MCF 10A (cell line): Measurements from ENCODE around the gene SLC6A9. TPM values are rescaled to one million over a fixed set of nuclear protein-coding genes. Genes with fewer than 3 reads are reported as not detected.

Source experiments
- BruUV-seq: library from RNA; stranded (reverse); fragments of 400-500 nt; replicated peaks from 2 replicates; lab custom pipeline; 2021; lab: Mats Ljungman, UMichigan
- CTCF ChIA-PET: fragments of 300-600 bp; sonication (Branson Sonifier 250); formaldehyde crosslinking; extraction: SDS; loops from one replicate; lab custom pipeline; 2021; ENCODE audit warnings: antibody characterized with exemption, inconsistent platforms; lab: Yijun Ruan, JAX
- POLR2A ChIA-PET: fragments of 300-600, 350-650 bp; sonication (Branson Sonifier 250); formaldehyde crosslinking; extraction: SDS; loops from one replicate; lab custom pipeline; 2020; ENCODE audit warnings: antibody characterized with exemption, inconsistent platforms; lab: Yijun Ruan, JAX
- DNase-seq: peaks from one replicate; pipeline ENCODE4 v3.0.0-alpha.2; 2018; ENCODE audit not compliant: unreplicated experiment
- H3K27ac Mint-ChIP-seq: one replicate; pipeline ENCODE4 v1.8.0; 2022; ENCODE audit warnings: mild to moderate bottlenecking, low read depth, mixed read lengths; ENCODE audit not compliant: unreplicated experiment
- H3K27me3 Mint-ChIP-seq: one replicate; pipeline ENCODE4 v1.8.0; 2022; ENCODE audit warnings: mixed read lengths; ENCODE audit not compliant: insufficient read depth, unreplicated experiment
- H3K36me3 Mint-ChIP-seq: one replicate; pipeline ENCODE4 v1.8.0; 2022; ENCODE audit warnings: mild to moderate bottlenecking, moderate library complexity, mixed read lengths; ENCODE audit not compliant: insufficient read depth, unreplicated experiment
- H3K4me1 Mint-ChIP-seq: one replicate; pipeline ENCODE4 v1.8.0; 2022; ENCODE audit warnings: mixed read lengths; ENCODE audit not compliant: insufficient read depth, unreplicated experiment
- H3K4me3 Mint-ChIP-seq: one replicate; pipeline ENCODE4 v1.8.0; 2022; ENCODE audit warnings: mild to moderate bottlenecking, moderate library complexity, mixed read lengths; ENCODE audit not compliant: unreplicated experiment
- H3K9me3 Mint-ChIP-seq: one replicate; pipeline ENCODE4 v1.8.0; 2022; ENCODE audit warnings: mixed read lengths; ENCODE audit not compliant: unreplicated experiment
- CTCF ChIP-seq: fragments of 200-600 bp; IDR thresholded peaks from one replicate; pipeline ENCODE4 v1.8.0; 2022; ENCODE audit warnings: antibody characterized with exemption, mild to moderate bottlenecking; ENCODE audit not compliant: unreplicated experiment
- intact Hi-C: fragments of 100-400 bp; cut with micrococcal nuclease; formaldehyde crosslinking; loops from 2 replicates; pipeline ENCODE4 v1.14.1; 2022
- total RNA-seq: library from RNA; stranded (reverse); gene quantifications from 2 replicates; pipeline ENCODE4 v1.2.3, GENCODE V29; 2022

The SLC6A9 gene
- total RNA-seq, 1 experiment from 2014 or later = 64.9 TPM

- intact Hi-C loops = no loop called here
- ChIA-PET POLR2A (no interaction called here), CTCF (interaction anchor here (0.8 to 3.8 kb wide), 6 partner anchors 11 to 91 kb away, joined by 3 to 23 read pairs (median 6); no protein-coding TSS in a partner anchor)
- no peaks in the 10 kb centered on the region for H3K9me3 Mint-ChIP-seq
- H3K4me3 Mint-ChIP-seq = no peak overlapping the region
- BruUV-seq = no TSS peak
- no peak overlapping the region for H3K27ac Mint-ChIP-seq
- H3K27me3 Mint-ChIP-seq = no peaks in the 10 kb centered on the region
- peaks cover 38% of the 10 kb centered on the region for H3K36me3 Mint-ChIP-seq
- DNase-seq = no peak
- H3K4me1 Mint-ChIP-seq = peaks cover 7% of the 10 kb centered on the region
- TF ChIP-seq CTCF = no peak
Observed at GRCh38 chr1:44021581-44022321, 9.5 kb downstream of the SLC6A9 start.

DNA sequence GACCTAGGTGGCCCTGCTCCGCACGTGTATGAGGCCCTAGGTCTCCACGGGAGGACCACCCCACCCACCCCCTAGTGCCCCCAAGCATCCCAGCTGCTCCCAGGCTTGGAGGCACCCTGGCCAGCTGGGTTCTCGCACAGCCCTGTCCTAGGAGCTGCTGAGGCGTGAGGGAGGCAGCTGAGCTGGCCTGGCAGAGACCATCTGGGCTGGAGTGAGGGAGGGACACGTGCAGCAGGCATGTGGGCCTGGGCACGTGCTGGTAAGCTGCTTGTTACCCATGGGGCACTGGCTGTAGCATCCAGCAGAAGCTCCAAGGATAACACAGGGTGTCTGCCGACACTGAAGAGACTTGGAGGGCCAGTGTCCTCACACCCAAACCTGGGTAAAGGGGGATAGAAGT lies 10.1 kb downstream of the SLC6A9 start:
- CTCF ChIA-PET = interaction anchor here (0.8 to 3.8 kb wide), 5 partner anchors 10 to 91 kb away, joined by 3 to 23 read pairs (median 6); no protein-coding TSS in a partner anchor
- H3K4me3 Mint-ChIP-seq = no peak overlapping the region
- BruUV-seq = no TSS peak

DNA sequence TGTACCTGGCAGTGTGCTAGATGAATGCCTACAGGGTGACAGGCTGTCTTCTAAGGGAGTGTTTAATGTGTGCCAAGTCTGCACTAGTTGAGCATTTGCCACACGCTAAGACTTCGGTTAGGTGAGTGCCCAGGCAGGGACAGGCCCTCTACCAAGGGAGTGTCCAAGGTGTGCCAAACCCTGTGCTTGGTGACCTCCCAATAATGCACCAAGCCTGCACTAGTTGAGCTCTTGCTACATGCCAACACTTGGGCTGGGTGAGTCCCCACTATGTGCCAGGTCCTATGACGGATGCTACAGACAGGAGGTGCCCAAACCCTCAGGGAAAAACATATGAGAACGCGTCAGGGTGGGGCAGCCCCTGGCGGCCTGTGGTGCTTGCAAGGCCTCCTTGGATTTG lies 10.8 kb downstream of the SLC6A9 start:
- Mint-ChIP-seq H3K9me3 (no peaks in the 10 kb centered on the region), H3K4me3 (no peak overlapping the region), H3K27ac (no peak overlapping the region), H3K4me1 (peaks cover 7% of the 10 kb centered on the region), H3K36me3 (peaks cover 36% of the 10 kb centered on the region), H3K27me3 (no peaks in the 10 kb centered on the region)
- TF ChIP-seq CTCF = no peak
- BruUV-seq = no TSS peak
- ChIA-PET POLR2A (no interaction called here), CTCF (interaction anchor here (0.8 to 3.8 kb wide), 5 partner anchors 9 to 28 kb away, joined by 3 to 23 read pairs (median 6); no protein-coding TSS in a partner anchor)
- intact Hi-C loops = no loop called here
- DNase-seq = no peak

More for the DNA sequence above, 10.1 kb downstream of the SLC6A9 start:
- no peak overlapping the region for H3K27ac Mint-ChIP-seq
- peaks cover 7% of the 10 kb centered on the region for H3K4me1 Mint-ChIP-seq
- intact Hi-C loops = no loop called here
- no peaks in the 10 kb centered on the region for H3K9me3 Mint-ChIP-seq
- DNase-seq = no peak
- no peaks in the 10 kb centered on the region for H3K27me3 Mint-ChIP-seq
- no peak for TF ChIP-seq CTCF
- H3K36me3 Mint-ChIP-seq = peaks cover 38% of the 10 kb centered on the region
- POLR2A ChIA-PET = no interaction called here

DNA sequence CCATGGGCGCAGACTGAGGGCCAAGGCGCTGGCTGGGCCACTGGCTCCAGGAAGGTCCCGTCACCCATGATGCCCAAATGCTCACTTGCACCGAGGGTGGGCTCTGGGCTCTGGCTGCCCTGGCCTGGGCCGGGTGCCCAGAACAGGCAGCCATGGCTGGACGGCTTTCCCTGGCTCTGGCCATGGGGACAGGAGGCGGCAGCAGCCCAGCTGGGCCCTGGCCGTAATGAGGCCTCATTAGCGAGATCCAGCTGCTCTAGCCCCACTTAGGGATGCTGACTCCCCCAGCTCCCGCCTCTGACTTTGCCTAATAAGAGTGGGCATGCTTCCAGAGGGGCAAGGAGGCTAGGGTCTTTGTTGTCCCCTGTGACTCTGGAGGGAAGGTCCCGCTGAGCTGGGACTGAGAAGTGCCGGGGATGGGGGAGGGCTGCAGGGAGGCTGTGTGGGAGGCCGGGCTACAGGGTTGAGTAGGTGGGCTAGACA lies 11.8 kb downstream of the SLC6A9 start:
- Mint-ChIP-seq H3K4me3 (no peak overlapping the region), H3K27me3 (no peaks in the 10 kb centered on the region), H3K4me1 (no peaks in the 10 kb centered on the region), H3K9me3 (no peaks in the 10 kb centered on the region), H3K36me3 (peaks cover 27% of the 10 kb centered on the region), H3K27ac (no peak overlapping the region)
- POLR2A ChIA-PET = interaction anchor here (1.1 to 1.4 kb wide), 2 partner anchors 10 to 45 kb away, joined by 3 to 5 read pairs; partner anchors contain the start of gene ATP6V0B
- DNase-seq = no peak
- CTCF ChIA-PET = interaction anchor here (1.1 to 3.8 kb wide), 2 partner anchors 14 to 17 kb away, joined by 3 to 23 read pairs; no protein-coding TSS in a partner anchor
- no TSS peak for BruUV-seq
- no peak for TF ChIP-seq CTCF
- intact Hi-C loops = no loop called here
